GM12878 (cell line): ENCODE data around the gene CAPN10. TPM values are rescaled to one million over a fixed set of nuclear protein-coding genes. Genes with fewer than 3 reads are reported as not detected.

Experiments
- ATAC-seq: fragments of 200-7000 bp; cut with Tn5 transposase; 3 replicates; pipeline ENCODE4 v1.9.1; 2020; ENCODE audit warnings: mild to moderate bottlenecking, moderate library complexity
- BruUV-seq: library from RNA; stranded (reverse); fragments of 400-500 nt; replicated peaks from 2 replicates; lab custom pipeline; 2021; lab: Mats Ljungman, UMichigan
- CTCF ChIA-PET: fragments of 300-600 bp; sonication (Branson Sonifier 250); formaldehyde crosslinking; extraction: SDS; loops from one replicate; lab custom pipeline; 2021; ENCODE audit warnings: inconsistent platforms; lab: Yijun Ruan, JAX
- POLR2A ChIA-PET: fragments of 350-600 bp; formaldehyde crosslinking; extraction: SDS; loops from one replicate; lab custom pipeline; 2021; ENCODE audit warnings: inconsistent platforms; lab: Charles Lee
- RAD21 ChIA-PET: fragments of 300-600 bp; sonication (Branson Sonifier 250); formaldehyde crosslinking; loops from one replicate; lab custom pipeline; 2023; ENCODE audit warnings: antibody characterized with exemption; ENCODE audit not compliant: unreplicated experiment; lab: Charles Lee
- SMC1A ChIA-PET: fragments of 300-600 bp; sonication (Branson Sonifier 250); formaldehyde crosslinking; loops from one replicate; lab custom pipeline; 2023; ENCODE audit not compliant: unreplicated experiment, uncharacterized antibody; lab: Charles Lee
- DNase-seq: peaks from one replicate; pipeline ENCODE4 v3.0.0-alpha.2; 2011; ENCODE audit warnings: low read depth, low spot score
- FAIRE-seq: peaks from 3 replicates; lab custom pipeline; 2011; peaks lifted over from hg19 to GRCh38; lab: Jason Lieb, UNC
- H2AFZ ChIP-seq: 2 replicates; pipeline ENCODE4 v1.6.0; 2011; ENCODE audit warnings: low read depth, low read length, control low read depth; ENCODE audit not compliant: control insufficient read depth
- H3K27ac ChIP-seq: 2 replicates; pipeline ENCODE4 v1.5.1; 2011; ENCODE audit warnings: control low read depth; ENCODE audit not compliant: control insufficient read depth, insufficient read depth
- H3K27me3 ChIP-seq, 2 experiments: replicated peaks in 1 of 2; 2 replicates each; pipeline versions ENCODE4 v1.6.0 to v1.6.1; 2011; ENCODE audit warnings: low read length in 1 of 2; ENCODE audit not compliant: control insufficient read depth in 2 of 2, insufficient read depth in 2 of 2
- H3K36me3 ChIP-seq, 2 experiments: 2 replicates each; pipeline ENCODE4 v1.5.1; 2011; ENCODE audit warnings: low read length in 1 of 2; ENCODE audit not compliant: control insufficient read depth in 2 of 2, insufficient read depth in 2 of 2
- H3K4me1 ChIP-seq: 2 replicates; pipeline ENCODE4 v1.6.1; 2011; ENCODE audit warnings: mild to moderate bottlenecking, low read length, moderate library complexity, mixed read lengths; ENCODE audit not compliant: control insufficient read depth, insufficient read depth
- H3K4me2 ChIP-seq: 2 replicates; pipeline ENCODE4 v1.6.0; 2011; ENCODE audit warnings: control low read depth; ENCODE audit not compliant: control insufficient read depth, insufficient read depth
- H3K4me3 ChIP-seq: fragments of 200-600 bp; sonication (generic); 2 replicates; pipeline ENCODE4 v1.5.1; 2016
- H3K79me2 ChIP-seq: 2 replicates; pipeline ENCODE4 v1.6.0; 2011; ENCODE audit warnings: low read length; ENCODE audit not compliant: control insufficient read depth, insufficient read depth
- H3K9ac ChIP-seq: 2 replicates; pipeline ENCODE4 v1.8.0; 2011; ENCODE audit warnings: low read length, control low read depth, mixed read lengths; ENCODE audit not compliant: control insufficient read depth, insufficient read depth
- H3K9me3 ChIP-seq: replicated peaks from 3 replicates; pipeline ENCODE4 v1.5.1; 2011; ENCODE audit warnings: mild to moderate bottlenecking, low read length; ENCODE audit not compliant: control insufficient read depth, insufficient read depth
- H4K20me1 ChIP-seq: 2 replicates; pipeline ENCODE4 v1.6.0; 2011; ENCODE audit not compliant: control insufficient read depth, insufficient read depth
- BMI1 ChIP-seq: fragments of 450-650 bp; IDR thresholded peaks from 2 replicates; pipeline ENCODE4 v1.6.1; 2016; ENCODE audit warnings: mild to moderate bottlenecking, moderate library complexity, borderline replicate concordance
- CEBPB ChIP-seq, 2 experiments: fragments of 150-350 bp in 1 of 2; IDR thresholded peaks; 2 replicates each; pipeline ENCODE4 v1.6.1; 2012 to 2014; ENCODE audit warnings: low read depth in 2 of 2, low read length in 2 of 2, borderline replicate concordance in 1 of 2, inconsistent platforms in 1 of 2
- KDM1A ChIP-seq: fragments of 200-600 bp; sonication (generic); IDR thresholded peaks from 2 replicates; pipeline ENCODE4 v1.6.1; 2016; ENCODE audit warnings: borderline replicate concordance
- MEF2B ChIP-seq: fragments of 450-650 bp; IDR thresholded peaks from 2 replicates; pipeline ENCODE4 v1.6.1; 2018; ENCODE audit warnings: mild to moderate bottlenecking, moderate library complexity; ENCODE audit not compliant: partially characterized antibody, poor library complexity, severe bottlenecking
- NFIC ChIP-seq: IDR thresholded peaks from 2 replicates; pipeline ENCODE4 v1.6.1; 2012; ENCODE audit warnings: low read depth, mild to moderate bottlenecking, inconsistent platforms, low read length, moderate library complexity
- RUNX3 ChIP-seq: IDR thresholded peaks from 2 replicates; pipeline ENCODE4 v1.6.1; 2012; ENCODE audit warnings: low read length, inconsistent platforms
- WRNIP1 ChIP-seq: IDR thresholded peaks from 2 replicates; pipeline ENCODE4 v1.6.1; 2011; ENCODE audit warnings: low read depth, low read length, improper control_type of control experiment, borderline replicate concordance
- ZSCAN29 ChIP-seq: fragments of 450-650 bp; IDR thresholded peaks from 2 replicates; pipeline ENCODE4 v1.6.1; 2017; ENCODE audit warnings: mild to moderate bottlenecking, moderate library complexity
- WGBS: methylation state at CpG from one replicate; pipeline ENCODE4 v1.1.6; 2016; ENCODE audit warnings: low lambda C conversion rate; ENCODE audit not compliant: insufficient replicate concordance, insufficient coverage; ENCODE audit errors: missing lambda C conversion rate; 5-methylcytosine and 5-hydroxymethylcytosine counted together
- in situ Hi-C: fragments of 300-500 bp; cut with MboI; formaldehyde crosslinking; loops from 9 replicates; pipeline ENCODE4 v1.14.3; 2018; ENCODE audit warnings: mixed read lengths
- intact Hi-C: fragments of 100-400 bp; cut with micrococcal nuclease; formaldehyde crosslinking; loops from one replicate; pipeline ENCODE4 v1.14.2; 2022; ENCODE audit not compliant: unreplicated experiment
- polyA plus RNA-seq, 11 experiments: library from polyadenylated mRNA; depleted of rRNA in 4 of 11; unstranded in 6 of 11; stranded (reverse) in 5 of 11; fragments of >200 nt; fragmentation: Nextera tagmentation in 4 of 11; fragmentation: Illumina TruSeq in 1 of 11; extraction: Ambion mirVana in 4 of 11; extraction: Trizol in 1 of 11; gene quantifications; 1 replicate in 1 of 11; 2 replicates in 10 of 11; pipeline versions ENCODE4 v1.2.1 to v1.2.3, GENCODE V29; 2011 to 2016; ENCODE audit warnings: inconsistent platforms in 2 of 11, missing spikeins in 2 of 11, low read depth in 1 of 11
- total RNA-seq, 4 experiments: library from RNA; depleted of rRNA in 3 of 4; stranded (reverse); fragments of >200 nt in 3 of 4; fragmentation: Illumina TruSeq in 1 of 4; extraction: Trizol in 1 of 4; gene quantifications; 2 replicates each; pipeline versions ENCODE4 v1.2.1 to v1.2.3, GENCODE V29; 2013 to 2021
- TF ChIP-seq, protein P1 (sequence below): fragments of 450-650 bp; IDR thresholded peaks from 2 replicates; pipeline ENCODE4 v1.6.1; 2017; ENCODE audit warnings: mild to moderate bottlenecking
- TF ChIP-seq, protein P2 (sequence below): IDR thresholded peaks from 2 replicates; pipeline ENCODE4 v1.6.1; 2012; ENCODE audit warnings: improper control_type of control experiment, low read depth, low read length; ENCODE audit not compliant: insufficient replicate concordance
- TF ChIP-seq, protein P3 (sequence below): IDR thresholded peaks from 2 replicates; pipeline ENCODE4 v1.6.1; 2011; ENCODE audit warnings: borderline replicate concordance, low read depth, mild to moderate bottlenecking, moderate library complexity, mixed read lengths, low read length; ENCODE audit not compliant: insufficient read depth; ENCODE audit errors: extremely low read length
- TF ChIP-seq, protein P4 (sequence below): fragments of 450-650 bp; IDR thresholded peaks from 2 replicates; pipeline ENCODE4 v1.6.1; 2018; ENCODE audit warnings: borderline replicate concordance, mild to moderate bottlenecking; ENCODE audit not compliant: partially characterized antibody

CAPN10 gene
- total and polyA plus RNA-seq, 10 of the 15 experiments (the other 5 are each of a cell fraction or from before 2014, with no cell fraction given) = 0.37 to 40.6 (median 17.5) TPM

DNA sequence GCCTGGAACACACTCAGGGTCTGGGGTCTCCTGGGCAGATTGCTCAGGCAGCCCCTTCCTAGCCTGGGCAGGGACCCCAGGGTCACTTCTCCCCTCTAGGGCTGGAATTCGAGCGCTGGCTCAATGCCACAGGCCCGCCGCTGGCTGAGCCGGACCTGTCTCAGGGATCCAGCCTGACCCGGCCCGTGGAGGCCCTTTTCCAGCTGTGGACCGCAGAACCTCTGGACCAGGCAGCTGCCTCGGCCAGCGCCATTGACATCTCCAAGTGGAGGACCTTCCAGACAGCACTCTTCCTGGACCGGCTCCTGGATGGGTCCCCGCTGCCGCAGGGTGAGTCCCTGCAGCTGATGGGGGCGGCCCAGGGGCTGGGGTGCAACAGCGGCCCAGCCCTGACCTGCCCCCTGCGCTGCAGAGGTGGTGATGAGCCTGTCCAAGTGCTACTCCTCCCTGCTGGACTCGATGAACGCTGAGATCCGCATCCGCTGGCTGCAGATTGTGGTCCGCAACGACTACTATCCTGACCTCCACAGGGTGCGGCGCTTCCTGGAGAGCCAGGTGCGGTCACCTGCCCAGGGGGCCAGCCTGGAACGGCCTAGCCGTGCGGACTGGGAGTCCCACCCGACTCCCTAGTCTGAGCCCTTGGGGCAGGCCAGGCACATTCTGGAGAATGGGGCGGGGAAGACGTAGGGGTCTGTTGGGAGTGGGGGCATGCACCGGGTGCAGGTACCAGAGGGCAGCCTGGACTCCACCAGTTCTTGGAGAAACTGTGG, 9.9 kb upstream of the CAPN10 start:
- SMC1A ChIA-PET = no interaction called here
- no peaks in the 10 kb centered on the region for H3K27me3 ChIP-seq
- ATAC-seq (no peak), FAIRE-seq (no peak), DNase-seq (no peak)
- no peak overlapping the region for H3K9ac ChIP-seq
- peaks cover 0 to 7% of the 10 kb centered on the region in 2 experiments; a peak in 3 of 4 replicates for H3K36me3 ChIP-seq
- WGBS = 98% methylated on average over 21 of the region's 32 CpGs
- no TSS peak for BruUV-seq
- peaks cover 2% of the 10 kb centered on the region for H3K79me2 ChIP-seq
- H3K4me3 ChIP-seq = no peak overlapping the region
- RAD21 ChIA-PET = no interaction called here
- no peak overlapping the region for H3K27ac ChIP-seq
- intact Hi-C loops (no loop called here), in situ Hi-C loops (no loop called here)
- CTCF ChIA-PET = no interaction called here
- H4K20me1 ChIP-seq = no peaks in the 10 kb centered on the region; the same call in 1 of the 2 replicates
- no peaks in the 10 kb centered on the region; the same call in 2 of the 3 replicates for H3K9me3 ChIP-seq
- POLR2A ChIA-PET = no interaction called here
- H2AFZ ChIP-seq = no peak overlapping the region
- H3K4me1 ChIP-seq = peaks cover 25% of the 10 kb centered on the region
- H3K4me2 ChIP-seq = no peak overlapping the region
- no peak for TF ChIP-seq CEBPB (IDR thresholded peaks at IDR 0.05; ENCODE audit: borderline replicate concordance in 1 of 2, low read depth in 2 of 2, low read length in 2 of 2)
- no peak for TF ChIP-seq ZSCAN29
- no peak for TF ChIP-seq WRNIP1
- TF ChIP-seq, protein P1, sequence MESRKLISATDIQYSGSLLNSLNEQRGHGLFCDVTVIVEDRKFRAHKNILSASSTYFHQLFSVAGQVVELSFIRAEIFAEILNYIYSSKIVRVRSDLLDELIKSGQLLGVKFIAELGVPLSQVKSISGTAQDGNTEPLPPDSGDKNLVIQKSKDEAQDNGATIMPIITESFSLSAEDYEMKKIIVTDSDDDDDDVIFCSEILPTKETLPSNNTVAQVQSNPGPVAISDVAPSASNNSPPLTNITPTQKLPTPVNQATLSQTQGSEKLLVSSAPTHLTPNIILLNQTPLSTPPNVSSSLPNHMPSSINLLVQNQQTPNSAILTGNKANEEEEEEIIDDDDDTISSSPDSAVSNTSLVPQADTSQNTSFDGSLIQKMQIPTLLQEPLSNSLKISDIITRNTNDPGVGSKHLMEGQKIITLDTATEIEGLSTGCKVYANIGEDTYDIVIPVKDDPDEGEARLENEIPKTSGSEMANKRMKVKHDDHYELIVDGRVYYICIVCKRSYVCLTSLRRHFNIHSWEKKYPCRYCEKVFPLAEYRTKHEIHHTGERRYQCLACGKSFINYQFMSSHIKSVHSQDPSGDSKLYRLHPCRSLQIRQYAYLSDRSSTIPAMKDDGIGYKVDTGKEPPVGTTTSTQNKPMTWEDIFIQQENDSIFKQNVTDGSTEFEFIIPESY = no peak
- no peak for TF ChIP-seq MEF2B
- TF ChIP-seq RUNX3 = no peak
- TF ChIP-seq, protein P2, sequence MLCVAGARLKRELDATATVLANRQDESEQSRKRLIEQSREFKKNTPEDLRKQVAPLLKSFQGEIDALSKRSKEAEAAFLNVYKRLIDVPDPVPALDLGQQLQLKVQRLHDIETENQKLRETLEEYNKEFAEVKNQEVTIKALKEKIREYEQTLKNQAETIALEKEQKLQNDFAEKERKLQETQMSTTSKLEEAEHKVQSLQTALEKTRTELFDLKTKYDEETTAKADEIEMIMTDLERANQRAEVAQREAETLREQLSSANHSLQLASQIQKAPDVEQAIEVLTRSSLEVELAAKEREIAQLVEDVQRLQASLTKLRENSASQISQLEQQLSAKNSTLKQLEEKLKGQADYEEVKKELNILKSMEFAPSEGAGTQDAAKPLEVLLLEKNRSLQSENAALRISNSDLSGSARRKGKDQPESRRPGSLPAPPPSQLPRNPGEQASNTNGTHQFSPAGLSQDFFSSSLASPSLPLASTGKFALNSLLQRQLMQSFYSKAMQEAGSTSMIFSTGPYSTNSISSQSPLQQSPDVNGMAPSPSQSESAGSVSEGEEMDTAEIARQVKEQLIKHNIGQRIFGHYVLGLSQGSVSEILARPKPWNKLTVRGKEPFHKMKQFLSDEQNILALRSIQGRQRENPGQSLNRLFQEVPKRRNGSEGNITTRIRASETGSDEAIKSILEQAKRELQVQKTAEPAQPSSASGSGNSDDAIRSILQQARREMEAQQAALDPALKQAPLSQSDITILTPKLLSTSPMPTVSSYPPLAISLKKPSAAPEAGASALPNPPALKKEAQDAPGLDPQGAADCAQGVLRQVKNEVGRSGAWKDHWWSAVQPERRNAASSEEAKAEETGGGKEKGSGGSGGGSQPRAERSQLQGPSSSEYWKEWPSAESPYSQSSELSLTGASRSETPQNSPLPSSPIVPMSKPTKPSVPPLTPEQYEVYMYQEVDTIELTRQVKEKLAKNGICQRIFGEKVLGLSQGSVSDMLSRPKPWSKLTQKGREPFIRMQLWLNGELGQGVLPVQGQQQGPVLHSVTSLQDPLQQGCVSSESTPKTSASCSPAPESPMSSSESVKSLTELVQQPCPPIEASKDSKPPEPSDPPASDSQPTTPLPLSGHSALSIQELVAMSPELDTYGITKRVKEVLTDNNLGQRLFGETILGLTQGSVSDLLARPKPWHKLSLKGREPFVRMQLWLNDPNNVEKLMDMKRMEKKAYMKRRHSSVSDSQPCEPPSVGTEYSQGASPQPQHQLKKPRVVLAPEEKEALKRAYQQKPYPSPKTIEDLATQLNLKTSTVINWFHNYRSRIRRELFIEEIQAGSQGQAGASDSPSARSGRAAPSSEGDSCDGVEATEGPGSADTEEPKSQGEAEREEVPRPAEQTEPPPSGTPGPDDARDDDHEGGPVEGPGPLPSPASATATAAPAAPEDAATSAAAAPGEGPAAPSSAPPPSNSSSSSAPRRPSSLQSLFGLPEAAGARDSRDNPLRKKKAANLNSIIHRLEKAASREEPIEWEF = no peak
- TF ChIP-seq BMI1 = no peak
- no peak for TF ChIP-seq KDM1A
- TF ChIP-seq, protein P3, sequence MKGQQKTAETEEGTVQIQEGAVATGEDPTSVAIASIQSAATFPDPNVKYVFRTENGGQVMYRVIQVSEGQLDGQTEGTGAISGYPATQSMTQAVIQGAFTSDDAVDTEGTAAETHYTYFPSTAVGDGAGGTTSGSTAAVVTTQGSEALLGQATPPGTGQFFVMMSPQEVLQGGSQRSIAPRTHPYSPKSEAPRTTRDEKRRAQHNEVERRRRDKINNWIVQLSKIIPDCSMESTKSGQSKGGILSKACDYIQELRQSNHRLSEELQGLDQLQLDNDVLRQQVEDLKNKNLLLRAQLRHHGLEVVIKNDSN = no peak
- TF ChIP-seq, protein P4, sequence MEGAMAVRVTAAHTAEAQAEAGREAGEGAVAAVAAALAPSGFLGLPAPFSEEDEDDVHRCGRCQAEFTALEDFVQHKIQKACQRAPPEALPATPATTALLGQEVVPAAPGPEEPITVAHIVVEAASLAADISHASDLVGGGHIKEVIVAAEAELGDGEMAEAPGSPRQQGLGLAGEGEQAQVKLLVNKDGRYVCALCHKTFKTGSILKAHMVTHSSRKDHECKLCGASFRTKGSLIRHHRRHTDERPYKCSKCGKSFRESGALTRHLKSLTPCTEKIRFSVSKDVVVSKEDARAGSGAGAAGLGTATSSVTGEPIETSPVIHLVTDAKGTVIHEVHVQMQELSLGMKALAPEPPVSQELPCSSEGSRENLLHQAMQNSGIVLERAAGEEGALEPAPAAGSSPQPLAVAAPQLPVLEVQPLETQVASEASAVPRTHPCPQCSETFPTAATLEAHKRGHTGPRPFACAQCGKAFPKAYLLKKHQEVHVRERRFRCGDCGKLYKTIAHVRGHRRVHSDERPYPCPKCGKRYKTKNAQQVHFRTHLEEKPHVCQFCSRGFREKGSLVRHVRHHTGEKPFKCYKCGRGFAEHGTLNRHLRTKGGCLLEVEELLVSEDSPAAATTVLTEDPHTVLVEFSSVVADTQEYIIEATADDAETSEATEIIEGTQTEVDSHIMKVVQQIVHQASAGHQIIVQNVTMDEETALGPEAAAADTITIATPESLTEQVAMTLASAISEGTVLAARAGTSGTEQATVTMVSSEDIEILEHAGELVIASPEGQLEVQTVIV = no peak
- no peak for TF ChIP-seq NFIC
